Measurements from ENCODE around the gene TMEM242. TPM values are rescaled to one million over a fixed set of nuclear protein-coding genes. Genes with fewer than 3 reads are reported as not detected.
A peak's percentile ranks its signal among the peaks of the same experiment; 100 is the strongest.

The TMEM242 gene
- polyA plus RNA-seq, 1 experiment, result 4.4 TPM

DNA sequence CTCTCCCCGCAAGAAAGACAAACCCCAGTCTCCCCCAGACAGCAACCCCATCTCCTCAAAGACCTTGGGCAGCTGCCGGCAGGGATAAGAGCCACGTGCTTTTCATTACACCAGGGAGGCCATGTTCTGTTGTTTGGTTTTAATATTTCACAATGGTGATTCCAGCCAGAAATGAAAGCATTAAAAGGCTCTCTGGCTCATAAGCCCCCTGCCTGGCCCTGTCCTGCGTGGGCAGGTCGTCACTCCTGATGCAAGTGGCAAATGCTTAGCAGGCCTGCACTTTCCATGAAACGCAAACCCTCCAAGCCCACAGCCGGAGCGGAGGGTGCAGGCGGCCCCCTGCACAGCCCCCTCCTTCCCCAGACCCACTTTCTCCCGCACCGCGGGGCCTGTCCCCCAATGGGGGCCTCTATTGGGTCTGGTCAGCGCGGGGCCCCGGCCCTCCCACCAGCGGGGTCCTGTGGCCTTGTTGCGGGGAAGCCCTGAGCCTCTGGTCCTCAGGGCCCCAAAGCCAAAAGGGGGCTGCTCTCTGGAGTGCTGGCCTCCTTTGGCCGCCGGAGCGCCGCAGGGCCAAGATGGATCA lies 77.2 kb downstream of the TMEM242 start:
- CTCF ChIA-PET, result interaction anchor here (1.4 to 2.3 kb wide), 2 partner anchors 11 to 32 kb away, joined by 3 to 7 read pairs; no protein-coding TSS in a partner anchor
- H3K4me3 ChIP-seq (ENCODE audit: low read depth, low read length), result no peak overlapping the region
- POLR2A ChIA-PET, result interaction anchor here (0.8 kb wide), 1 partner anchor 8 kb away, joined by 4 read pairs; no protein-coding TSS in a partner anchor
- H3K36me3 ChIP-seq (ENCODE audit: control insufficient read depth, insufficient read depth, low read length), result no peaks in the 10 kb centered on the region
- DNase-seq (ENCODE audit: low read depth), result no peak
- peaks cover 12% of the 10 kb centered on the region for H3K27me3 ChIP-seq (ENCODE audit: control insufficient read depth, insufficient read depth, low read length)
- TF ChIP-seq, protein P1, sequence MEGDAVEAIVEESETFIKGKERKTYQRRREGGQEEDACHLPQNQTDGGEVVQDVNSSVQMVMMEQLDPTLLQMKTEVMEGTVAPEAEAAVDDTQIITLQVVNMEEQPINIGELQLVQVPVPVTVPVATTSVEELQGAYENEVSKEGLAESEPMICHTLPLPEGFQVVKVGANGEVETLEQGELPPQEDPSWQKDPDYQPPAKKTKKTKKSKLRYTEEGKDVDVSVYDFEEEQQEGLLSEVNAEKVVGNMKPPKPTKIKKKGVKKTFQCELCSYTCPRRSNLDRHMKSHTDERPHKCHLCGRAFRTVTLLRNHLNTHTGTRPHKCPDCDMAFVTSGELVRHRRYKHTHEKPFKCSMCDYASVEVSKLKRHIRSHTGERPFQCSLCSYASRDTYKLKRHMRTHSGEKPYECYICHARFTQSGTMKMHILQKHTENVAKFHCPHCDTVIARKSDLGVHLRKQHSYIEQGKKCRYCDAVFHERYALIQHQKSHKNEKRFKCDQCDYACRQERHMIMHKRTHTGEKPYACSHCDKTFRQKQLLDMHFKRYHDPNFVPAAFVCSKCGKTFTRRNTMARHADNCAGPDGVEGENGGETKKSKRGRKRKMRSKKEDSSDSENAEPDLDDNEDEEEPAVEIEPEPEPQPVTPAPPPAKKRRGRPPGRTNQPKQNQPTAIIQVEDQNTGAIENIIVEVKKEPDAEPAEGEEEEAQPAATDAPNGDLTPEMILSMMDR (IDR thresholded peaks at IDR 0.05; ENCODE audit: insufficient read depth, low read depth, low read length), result no peak

DNA sequence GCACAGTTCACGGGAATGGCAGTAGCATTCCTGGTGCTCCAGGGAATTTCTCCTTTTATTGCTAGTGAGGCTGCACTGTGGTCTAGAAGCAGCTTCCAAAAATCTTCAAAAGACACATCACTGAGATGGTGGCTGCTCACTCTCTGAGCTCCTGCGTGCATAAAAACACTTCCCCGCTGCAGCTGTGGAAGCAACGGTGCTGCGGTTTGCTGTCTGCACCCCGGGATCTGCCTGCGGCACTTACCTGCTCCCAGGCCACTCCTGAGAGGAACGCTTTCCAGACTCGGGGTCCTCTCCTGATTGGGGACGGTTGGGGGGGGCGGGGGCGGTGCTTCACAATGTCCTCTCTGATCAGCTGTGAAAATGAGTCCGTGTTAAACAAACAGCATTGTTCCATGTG lies 77.9 kb downstream of the TMEM242 start:
- DNase-seq (ENCODE audit: low read depth), result no peak
- TF ChIP-seq, protein P1 (IDR thresholded peaks at IDR 0.05; ENCODE audit: insufficient read depth, low read depth, low read length), result no peak
- CTCF ChIA-PET, result interaction anchor here (1.4 to 2.3 kb wide), 2 partner anchors 10 to 32 kb away, joined by 3 to 7 read pairs; no protein-coding TSS in a partner anchor
- Histone ChIP-seq H3K27me3 (ENCODE audit: control insufficient read depth, insufficient read depth, low read length) (peaks cover 10% of the 10 kb centered on the region), H3K36me3 (ENCODE audit: control insufficient read depth, insufficient read depth, low read length) (no peaks in the 10 kb centered on the region), H3K4me3 (ENCODE audit: low read depth, low read length) (no peak overlapping the region)
- POLR2A ChIA-PET, result interaction anchor here (0.8 kb wide), 1 partner anchor 9 kb away, joined by 4 read pairs; no protein-coding TSS in a partner anchor

DNA sequence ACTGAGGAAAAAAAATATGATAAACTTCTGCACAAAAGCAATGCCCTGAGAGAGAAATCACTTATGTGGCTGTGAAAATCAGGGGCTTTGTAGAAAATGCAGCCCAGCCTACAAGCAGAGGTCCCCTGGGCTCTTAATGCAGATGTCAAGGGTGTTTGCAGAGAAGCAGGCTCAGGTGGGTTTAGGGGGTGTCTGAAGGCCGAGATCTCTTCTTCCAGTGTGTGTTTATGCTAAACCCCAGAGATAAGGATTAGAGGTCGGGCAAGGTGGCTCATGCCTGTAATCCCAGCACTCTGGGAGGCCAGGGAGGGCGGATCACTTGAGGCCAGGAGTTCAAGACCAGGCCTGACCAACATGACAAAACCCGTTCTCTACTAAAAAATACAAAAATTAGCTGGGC lies 78.5 kb downstream of the TMEM242 start:
- POLR2A ChIA-PET, result no interaction called here
- Histone ChIP-seq H3K27me3 (ENCODE audit: control insufficient read depth, insufficient read depth, low read length) (peaks cover 8% of the 10 kb centered on the region), H3K4me3 (ENCODE audit: low read depth, low read length) (no peak overlapping the region), H3K36me3 (ENCODE audit: control insufficient read depth, insufficient read depth, low read length) (no peaks in the 10 kb centered on the region)
- TF ChIP-seq, protein P1 (IDR thresholded peaks at IDR 0.05; ENCODE audit: insufficient read depth, low read depth, low read length), result no peak
- DNase-seq (ENCODE audit: low read depth), result no peak
- CTCF ChIA-PET, result interaction anchor here (2.3 kb wide), 1 partner anchor 9 kb away, joined by 7 read pairs; no protein-coding TSS in a partner anchor

DNA sequence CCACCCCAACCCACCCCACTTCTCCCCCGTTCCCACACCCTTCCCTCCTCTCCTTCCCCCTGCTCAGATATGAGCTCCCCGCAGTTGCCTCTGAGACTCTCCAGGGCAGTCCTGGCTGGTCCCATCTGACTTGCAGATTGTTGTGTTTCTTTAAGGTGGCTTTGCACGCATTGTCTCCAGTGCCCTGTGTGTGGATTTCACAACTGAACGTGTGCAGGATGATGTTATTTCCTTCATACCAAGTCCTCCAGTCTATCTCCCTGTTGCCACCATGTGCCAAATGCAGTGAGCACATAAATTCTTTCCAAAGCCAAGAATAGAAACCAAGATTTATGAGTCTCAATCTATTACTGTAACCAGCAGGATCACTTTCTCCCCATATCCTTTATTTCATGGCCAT lies 79.1 kb downstream of the TMEM242 start:
- Histone ChIP-seq H3K4me3 (ENCODE audit: low read depth, low read length) (no peak overlapping the region), H3K36me3 (ENCODE audit: control insufficient read depth, insufficient read depth, low read length) (no peaks in the 10 kb centered on the region), H3K27me3 (ENCODE audit: control insufficient read depth, insufficient read depth, low read length) (peaks cover 4% of the 10 kb centered on the region; the same call in 1 of the 2 replicates)
- ChIA-PET POLR2A (no interaction called here), CTCF (interaction anchor here (2.3 kb wide), 1 partner anchor 9 kb away, joined by 7 read pairs; no protein-coding TSS in a partner anchor)
- DNase-seq (ENCODE audit: low read depth), result peak; percentile 81
- TF ChIP-seq, protein P1 (IDR thresholded peaks at IDR 0.05; ENCODE audit: insufficient read depth, low read depth, low read length), result no peak

DNA sequence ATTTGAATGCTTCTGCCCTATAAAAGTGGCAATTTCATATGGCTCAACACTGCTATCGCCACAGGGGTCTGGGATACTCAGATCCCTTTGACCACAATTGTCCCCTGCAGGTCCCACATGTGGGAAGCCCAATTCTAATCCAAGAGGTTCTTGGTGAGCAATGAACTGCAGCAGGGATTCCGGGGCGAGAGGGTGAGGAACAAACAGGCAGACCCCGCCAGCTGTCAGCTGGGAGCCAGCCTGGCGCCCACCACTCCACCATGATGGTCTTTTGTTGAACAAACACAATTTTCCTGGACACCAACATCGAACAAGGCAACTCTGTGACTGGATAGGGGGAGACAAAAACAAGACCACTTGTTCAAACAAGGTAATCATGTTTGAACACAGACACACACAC lies 80.5 kb downstream of the TMEM242 start:
- H3K27me3 ChIP-seq (ENCODE audit: control insufficient read depth, insufficient read depth, low read length), result no peaks in the 10 kb centered on the region
- DNase-seq (ENCODE audit: low read depth), result no peak
- CTCF ChIA-PET, result no interaction called here
- TF ChIP-seq, protein P1 (IDR thresholded peaks at IDR 0.05; ENCODE audit: insufficient read depth, low read depth, low read length), result no peak
- POLR2A ChIA-PET, result no interaction called here
- H3K4me3 ChIP-seq (ENCODE audit: low read depth, low read length), result no peak overlapping the region
- no peaks in the 10 kb centered on the region for H3K36me3 ChIP-seq (ENCODE audit: control insufficient read depth, insufficient read depth, low read length)
